Ishikawa (cell line): Measurements from ENCODE around the gene NPLOC4.

Experiments used
- EP300 ChIP-seq: IDR thresholded peaks from 2 replicates; pipeline ENCODE4 v1.6.1; 2012; ENCODE audit warnings: borderline replicate concordance
- TF ChIP-seq, protein P1 (sequence below): IDR thresholded peaks from 2 replicates; pipeline ENCODE4 v1.6.1; 2012; ENCODE audit warnings: low read depth, mild to moderate bottlenecking

DNA sequence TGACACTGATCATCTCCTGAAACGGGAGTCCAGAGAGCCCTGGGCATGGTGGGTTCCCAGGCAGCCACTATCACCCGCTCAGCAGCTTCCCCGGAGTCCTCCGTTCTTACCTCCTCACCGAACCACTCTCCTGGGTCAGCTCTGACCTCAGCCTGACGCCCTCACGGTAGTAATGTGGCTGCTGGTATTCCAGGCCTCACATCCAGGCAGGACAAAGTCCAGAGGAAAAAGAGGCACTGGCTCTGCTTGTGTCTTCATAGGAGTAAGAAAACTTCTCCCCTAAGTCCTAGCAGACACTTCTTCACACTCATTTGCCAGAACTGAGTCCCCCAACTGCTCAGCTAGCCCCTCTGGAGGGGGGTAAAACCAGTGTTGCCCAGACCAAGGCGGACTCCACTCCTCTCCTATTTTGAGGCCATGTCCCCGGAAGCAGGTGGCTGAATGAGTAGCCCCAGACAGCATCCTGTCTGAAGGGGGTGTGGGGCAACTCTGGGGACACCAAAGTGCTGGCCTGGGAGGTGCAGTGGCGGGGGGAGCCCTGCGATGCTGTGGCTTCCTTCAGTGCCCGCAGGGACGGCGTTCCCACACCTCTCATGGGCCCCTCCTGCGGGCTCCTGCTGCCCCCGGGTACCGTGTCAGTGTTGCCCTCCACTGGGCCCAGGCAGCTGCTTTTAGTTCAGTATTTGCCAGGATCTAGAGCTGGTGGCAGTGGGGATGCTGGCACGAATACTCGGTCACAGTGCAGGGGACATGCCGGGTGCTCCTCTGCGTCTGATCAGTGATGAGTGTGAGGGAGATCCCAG lies 103.4 kb downstream of the NPLOC4 start:
- TF ChIP-seq, protein P1, sequence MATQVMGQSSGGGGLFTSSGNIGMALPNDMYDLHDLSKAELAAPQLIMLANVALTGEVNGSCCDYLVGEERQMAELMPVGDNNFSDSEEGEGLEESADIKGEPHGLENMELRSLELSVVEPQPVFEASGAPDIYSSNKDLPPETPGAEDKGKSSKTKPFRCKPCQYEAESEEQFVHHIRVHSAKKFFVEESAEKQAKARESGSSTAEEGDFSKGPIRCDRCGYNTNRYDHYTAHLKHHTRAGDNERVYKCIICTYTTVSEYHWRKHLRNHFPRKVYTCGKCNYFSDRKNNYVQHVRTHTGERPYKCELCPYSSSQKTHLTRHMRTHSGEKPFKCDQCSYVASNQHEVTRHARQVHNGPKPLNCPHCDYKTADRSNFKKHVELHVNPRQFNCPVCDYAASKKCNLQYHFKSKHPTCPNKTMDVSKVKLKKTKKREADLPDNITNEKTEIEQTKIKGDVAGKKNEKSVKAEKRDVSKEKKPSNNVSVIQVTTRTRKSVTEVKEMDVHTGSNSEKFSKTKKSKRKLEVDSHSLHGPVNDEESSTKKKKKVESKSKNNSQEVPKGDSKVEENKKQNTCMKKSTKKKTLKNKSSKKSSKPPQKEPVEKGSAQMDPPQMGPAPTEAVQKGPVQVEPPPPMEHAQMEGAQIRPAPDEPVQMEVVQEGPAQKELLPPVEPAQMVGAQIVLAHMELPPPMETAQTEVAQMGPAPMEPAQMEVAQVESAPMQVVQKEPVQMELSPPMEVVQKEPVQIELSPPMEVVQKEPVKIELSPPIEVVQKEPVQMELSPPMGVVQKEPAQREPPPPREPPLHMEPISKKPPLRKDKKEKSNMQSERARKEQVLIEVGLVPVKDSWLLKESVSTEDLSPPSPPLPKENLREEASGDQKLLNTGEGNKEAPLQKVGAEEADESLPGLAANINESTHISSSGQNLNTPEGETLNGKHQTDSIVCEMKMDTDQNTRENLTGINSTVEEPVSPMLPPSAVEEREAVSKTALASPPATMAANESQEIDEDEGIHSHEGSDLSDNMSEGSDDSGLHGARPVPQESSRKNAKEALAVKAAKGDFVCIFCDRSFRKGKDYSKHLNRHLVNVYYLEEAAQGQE: no peak
- no peak for TF ChIP-seq EP300
